GM12878 (cell line): ENCODE data around the gene TNFRSF9. TPM values are rescaled to one million over a fixed set of nuclear protein-coding genes. Genes with fewer than 3 reads are reported as not detected.

ENCODE experiments used
- KLF5 ChIP-seq: fragments of 450-650 bp; IDR thresholded peaks from 2 replicates; pipeline ENCODE4 v1.6.1; 2014; ENCODE audit warnings: mild to moderate bottlenecking; ENCODE audit not compliant: partially characterized antibody
- PAX5 ChIP-seq: IDR thresholded peaks from 2 replicates; pipeline ENCODE4 v1.6.1; 2011; ENCODE audit warnings: low read depth, low read length, borderline replicate concordance
- RELA ChIP-seq: fragments of 450-650 bp; IDR thresholded peaks from 2 replicates; pipeline ENCODE4 v1.8.0; 2014; ENCODE audit warnings: borderline replicate concordance; ENCODE audit not compliant: partially characterized antibody
- SMAD1 ChIP-seq: fragments of 450-650 bp; IDR thresholded peaks from 2 replicates; pipeline ENCODE4 v1.6.1; 2018; ENCODE audit warnings: mild to moderate bottlenecking, low read depth; ENCODE audit not compliant: partially characterized antibody
- TCF7 ChIP-seq: IDR thresholded peaks from 2 replicates; pipeline ENCODE4 v1.6.1; 2014; ENCODE audit warnings: antibody characterized with exemption, borderline replicate concordance
- polyA plus RNA-seq, 11 experiments: library from polyadenylated mRNA; depleted of rRNA in 4 of 11; unstranded in 6 of 11; stranded (reverse) in 5 of 11; fragments of >200 nt; fragmentation: Nextera tagmentation in 4 of 11; fragmentation: Illumina TruSeq in 1 of 11; extraction: Ambion mirVana in 4 of 11; extraction: Trizol in 1 of 11; gene quantifications; 1 replicate in 1 of 11; 2 replicates in 10 of 11; pipeline versions ENCODE4 v1.2.1 to v1.2.3, GENCODE V29; 2011 to 2016; ENCODE audit warnings: inconsistent platforms in 2 of 11, missing spikeins in 2 of 11, low read depth in 1 of 11
- total RNA-seq, 4 experiments: library from RNA; depleted of rRNA in 3 of 4; stranded (reverse); fragments of >200 nt in 3 of 4; fragmentation: Illumina TruSeq in 1 of 4; extraction: Trizol in 1 of 4; gene quantifications; 2 replicates each; pipeline versions ENCODE4 v1.2.1 to v1.2.3, GENCODE V29; 2013 to 2021
- TF ChIP-seq, protein P1 (sequence below): fragments of 450-650 bp; IDR thresholded peaks from 2 replicates; pipeline ENCODE4 v1.6.1; 2016; ENCODE audit warnings: mild to moderate bottlenecking, moderate library complexity, borderline replicate concordance
- TF ChIP-seq, protein P2 (sequence below): fragments of 150-350 bp; IDR thresholded peaks from 2 replicates; pipeline ENCODE4 v1.6.1; 2016; ENCODE audit warnings: low read depth, low read length
- TF ChIP-seq, protein P3 (sequence below): fragments of 450-650 bp; conservative IDR thresholded peaks from 2 replicates; pipeline ENCODE4 v1.6.1; 2017; ENCODE audit warnings: mild to moderate bottlenecking, moderate library complexity
- TF ChIP-seq, protein P4 (sequence below): fragments of 450-650 bp; IDR thresholded peaks from 2 replicates; pipeline ENCODE4 v1.6.1; 2017; ENCODE audit warnings: low read depth, mild to moderate bottlenecking, moderate library complexity

Gene TNFRSF9
- total and polyA plus RNA-seq, 10 of the 15 experiments (the other 5 are each of a cell fraction or from before 2014, with no cell fraction given) = 2.0 to 25.6 (median 5.8) TPM

DNA sequence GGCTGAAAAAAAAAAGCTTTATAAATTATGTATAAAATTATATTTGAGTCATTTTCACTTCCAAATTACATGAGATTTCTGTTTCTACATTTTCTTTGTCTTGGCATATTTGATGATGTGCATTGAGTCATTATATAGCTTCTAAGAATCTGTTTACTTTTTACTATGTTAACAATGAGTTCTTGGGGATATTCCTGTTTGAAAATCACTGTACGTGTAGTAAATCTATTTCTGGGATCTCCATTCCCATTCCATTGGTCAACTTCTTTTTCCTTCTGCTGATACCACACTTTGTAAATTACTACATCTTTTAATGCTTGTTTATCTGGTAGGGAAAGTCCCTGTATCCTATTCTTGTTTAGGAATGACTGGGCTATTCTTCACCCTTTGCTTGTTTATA, 43.6 kb downstream of the TNFRSF9 start (continued):
- TF ChIP-seq, protein P1, sequence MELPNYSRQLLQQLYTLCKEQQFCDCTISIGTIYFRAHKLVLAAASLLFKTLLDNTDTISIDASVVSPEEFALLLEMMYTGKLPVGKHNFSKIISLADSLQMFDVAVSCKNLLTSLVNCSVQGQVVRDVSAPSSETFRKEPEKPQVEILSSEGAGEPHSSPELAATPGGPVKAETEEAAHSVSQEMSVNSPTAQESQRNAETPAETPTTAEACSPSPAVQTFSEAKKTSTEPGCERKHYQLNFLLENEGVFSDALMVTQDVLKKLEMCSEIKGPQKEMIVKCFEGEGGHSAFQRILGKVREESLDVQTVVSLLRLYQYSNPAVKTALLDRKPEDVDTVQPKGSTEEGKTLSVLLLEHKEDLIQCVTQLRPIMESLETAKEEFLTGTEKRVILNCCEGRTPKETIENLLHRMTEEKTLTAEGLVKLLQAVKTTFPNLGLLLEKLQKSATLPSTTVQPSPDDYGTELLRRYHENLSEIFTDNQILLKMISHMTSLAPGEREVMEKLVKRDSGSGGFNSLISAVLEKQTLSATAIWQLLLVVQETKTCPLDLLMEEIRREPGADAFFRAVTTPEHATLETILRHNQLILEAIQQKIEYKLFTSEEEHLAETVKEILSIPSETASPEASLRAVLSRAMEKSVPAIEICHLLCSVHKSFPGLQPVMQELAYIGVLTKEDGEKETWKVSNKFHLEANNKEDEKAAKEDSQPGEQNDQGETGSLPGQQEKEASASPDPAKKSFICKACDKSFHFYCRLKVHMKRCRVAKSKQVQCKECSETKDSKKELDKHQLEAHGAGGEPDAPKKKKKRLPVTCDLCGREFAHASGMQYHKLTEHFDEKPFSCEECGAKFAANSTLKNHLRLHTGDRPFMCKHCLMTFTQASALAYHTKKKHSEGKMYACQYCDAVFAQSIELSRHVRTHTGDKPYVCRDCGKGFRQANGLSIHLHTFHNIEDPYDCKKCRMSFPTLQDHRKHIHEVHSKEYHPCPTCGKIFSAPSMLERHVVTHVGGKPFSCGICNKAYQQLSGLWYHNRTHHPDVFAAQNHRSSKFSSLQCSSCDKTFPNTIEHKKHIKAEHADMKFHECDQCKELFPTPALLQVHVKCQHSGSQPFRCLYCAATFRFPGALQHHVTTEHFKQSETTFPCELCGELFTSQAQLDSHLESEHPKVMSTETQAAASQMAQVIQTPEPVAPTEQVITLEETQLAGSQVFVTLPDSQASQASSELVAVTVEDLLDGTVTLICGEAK = no peak
- TF ChIP-seq, protein P2, sequence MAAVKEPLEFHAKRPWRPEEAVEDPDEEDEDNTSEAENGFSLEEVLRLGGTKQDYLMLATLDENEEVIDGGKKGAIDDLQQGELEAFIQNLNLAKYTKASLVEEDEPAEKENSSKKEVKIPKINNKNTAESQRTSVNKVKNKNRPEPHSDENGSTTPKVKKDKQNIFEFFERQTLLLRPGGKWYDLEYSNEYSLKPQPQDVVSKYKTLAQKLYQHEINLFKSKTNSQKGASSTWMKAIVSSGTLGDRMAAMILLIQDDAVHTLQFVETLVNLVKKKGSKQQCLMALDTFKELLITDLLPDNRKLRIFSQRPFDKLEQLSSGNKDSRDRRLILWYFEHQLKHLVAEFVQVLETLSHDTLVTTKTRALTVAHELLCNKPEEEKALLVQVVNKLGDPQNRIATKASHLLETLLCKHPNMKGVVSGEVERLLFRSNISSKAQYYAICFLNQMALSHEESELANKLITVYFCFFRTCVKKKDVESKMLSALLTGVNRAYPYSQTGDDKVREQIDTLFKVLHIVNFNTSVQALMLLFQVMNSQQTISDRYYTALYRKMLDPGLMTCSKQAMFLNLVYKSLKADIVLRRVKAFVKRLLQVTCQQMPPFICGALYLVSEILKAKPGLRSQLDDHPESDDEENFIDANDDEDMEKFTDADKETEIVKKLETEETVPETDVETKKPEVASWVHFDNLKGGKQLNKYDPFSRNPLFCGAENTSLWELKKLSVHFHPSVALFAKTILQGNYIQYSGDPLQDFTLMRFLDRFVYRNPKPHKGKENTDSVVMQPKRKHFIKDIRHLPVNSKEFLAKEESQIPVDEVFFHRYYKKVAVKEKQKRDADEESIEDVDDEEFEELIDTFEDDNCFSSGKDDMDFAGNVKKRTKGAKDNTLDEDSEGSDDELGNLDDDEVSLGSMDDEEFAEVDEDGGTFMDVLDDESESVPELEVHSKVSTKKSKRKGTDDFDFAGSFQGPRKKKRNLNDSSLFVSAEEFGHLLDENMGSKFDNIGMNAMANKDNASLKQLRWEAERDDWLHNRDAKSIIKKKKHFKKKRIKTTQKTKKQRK = no peak
- TF ChIP-seq PAX5 (no peak), KLF5 (no peak), RELA (no peak), SMAD1 (no peak), TCF7 (no peak)
- TF ChIP-seq, protein P3, sequence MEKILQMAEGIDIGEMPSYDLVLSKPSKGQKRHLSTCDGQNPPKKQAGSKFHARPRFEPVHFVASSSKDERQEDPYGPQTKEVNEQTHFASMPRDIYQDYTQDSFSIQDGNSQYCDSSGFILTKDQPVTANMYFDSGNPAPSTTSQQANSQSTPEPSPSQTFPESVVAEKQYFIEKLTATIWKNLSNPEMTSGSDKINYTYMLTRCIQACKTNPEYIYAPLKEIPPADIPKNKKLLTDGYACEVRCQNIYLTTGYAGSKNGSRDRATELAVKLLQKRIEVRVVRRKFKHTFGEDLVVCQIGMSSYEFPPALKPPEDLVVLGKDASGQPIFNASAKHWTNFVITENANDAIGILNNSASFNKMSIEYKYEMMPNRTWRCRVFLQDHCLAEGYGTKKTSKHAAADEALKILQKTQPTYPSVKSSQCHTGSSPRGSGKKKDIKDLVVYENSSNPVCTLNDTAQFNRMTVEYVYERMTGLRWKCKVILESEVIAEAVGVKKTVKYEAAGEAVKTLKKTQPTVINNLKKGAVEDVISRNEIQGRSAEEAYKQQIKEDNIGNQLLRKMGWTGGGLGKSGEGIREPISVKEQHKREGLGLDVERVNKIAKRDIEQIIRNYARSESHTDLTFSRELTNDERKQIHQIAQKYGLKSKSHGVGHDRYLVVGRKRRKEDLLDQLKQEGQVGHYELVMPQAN = no peak
- TF ChIP-seq, protein P4, sequence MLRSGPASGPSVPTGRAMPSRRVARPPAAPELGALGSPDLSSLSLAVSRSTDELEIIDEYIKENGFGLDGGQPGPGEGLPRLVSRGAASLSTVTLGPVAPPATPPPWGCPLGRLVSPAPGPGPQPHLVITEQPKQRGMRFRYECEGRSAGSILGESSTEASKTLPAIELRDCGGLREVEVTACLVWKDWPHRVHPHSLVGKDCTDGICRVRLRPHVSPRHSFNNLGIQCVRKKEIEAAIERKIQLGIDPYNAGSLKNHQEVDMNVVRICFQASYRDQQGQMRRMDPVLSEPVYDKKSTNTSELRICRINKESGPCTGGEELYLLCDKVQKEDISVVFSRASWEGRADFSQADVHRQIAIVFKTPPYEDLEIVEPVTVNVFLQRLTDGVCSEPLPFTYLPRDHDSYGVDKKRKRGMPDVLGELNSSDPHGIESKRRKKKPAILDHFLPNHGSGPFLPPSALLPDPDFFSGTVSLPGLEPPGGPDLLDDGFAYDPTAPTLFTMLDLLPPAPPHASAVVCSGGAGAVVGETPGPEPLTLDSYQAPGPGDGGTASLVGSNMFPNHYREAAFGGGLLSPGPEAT = no peak
